GDM1 (cell line): Measurements from ENCODE around the gene PDZRN4.
"Not testable (repeated sequence)": the region's sequence is repeated elsewhere in the genome, so short reads cannot be mapped to it uniquely, and the experiment has no call there.

ENCODE experiments used
- DNase-seq: peaks from one replicate; lab custom pipeline; 2025; lab: John Stamatoyannopoulos, UW

PDZRN4 gene

GRCh38 chr12:41514021-41514777, 326.1 kb downstream of the PDZRN4 start:
- no peak for DNase-seq

GRCh38 chr12:41514907-41515306, 326.8 kb downstream of the PDZRN4 start:
- DNase-seq, result no peak

DNA sequence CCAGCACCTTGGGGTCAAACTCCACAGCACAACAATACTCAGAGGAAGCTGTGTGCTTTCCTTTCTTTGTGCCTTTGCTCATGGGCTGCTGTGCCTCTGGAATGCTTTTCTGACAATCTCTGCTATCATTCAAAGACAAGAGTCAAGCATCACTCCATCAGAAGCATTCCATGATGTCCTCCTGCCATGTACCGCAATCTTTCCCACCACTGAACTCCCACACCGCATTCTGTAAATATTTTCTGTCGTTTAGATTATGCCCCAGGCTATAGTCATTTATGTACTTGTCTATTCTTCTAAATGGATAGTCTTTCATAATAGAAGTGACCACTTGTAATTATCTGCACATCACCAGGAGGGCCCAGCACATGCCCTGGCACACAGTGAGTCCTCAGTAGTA, 327.8 kb downstream of the PDZRN4 start:
- DNase-seq, result no peak

GRCh38 chr12:41520869-41521268, 332.7 kb downstream of the PDZRN4 start:
- DNase-seq, result no peak

- no peak for DNase-seq
Observed at GRCh38 chr12:41521872-41522379, 333.8 kb downstream of the PDZRN4 start.

- no peak for DNase-seq
Observed at GRCh38 chr12:41527062-41527461, 338.9 kb downstream of the PDZRN4 start.

DNA sequence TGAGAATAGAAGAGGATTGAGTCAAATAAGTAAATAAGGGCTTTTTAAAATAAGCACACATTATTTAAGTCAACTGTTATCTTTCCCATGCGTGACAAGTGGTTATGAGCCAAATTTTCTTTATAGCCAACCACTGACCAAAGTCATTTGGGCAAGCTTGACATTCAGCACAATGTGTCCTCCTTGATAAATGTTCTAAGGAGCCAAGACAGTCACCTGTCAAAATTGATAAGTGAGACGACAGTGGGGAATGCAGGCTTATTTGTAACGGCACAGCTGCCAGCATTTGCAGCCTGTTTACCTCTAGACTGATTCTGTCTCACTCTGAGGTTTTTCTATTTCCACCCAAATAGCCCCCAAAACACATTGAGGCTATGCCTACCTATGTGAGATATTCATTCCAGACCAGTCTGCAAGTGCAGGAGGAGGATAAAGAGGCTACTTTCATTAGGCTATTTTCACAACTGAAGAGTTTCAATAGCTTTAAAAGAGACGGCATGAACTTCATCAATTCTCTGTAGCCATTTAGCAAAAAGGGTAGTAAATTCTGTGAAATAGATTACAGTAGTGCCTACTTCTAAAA, 339.5 kb downstream of the PDZRN4 start:
- DNase-seq, result no peak

DNA sequence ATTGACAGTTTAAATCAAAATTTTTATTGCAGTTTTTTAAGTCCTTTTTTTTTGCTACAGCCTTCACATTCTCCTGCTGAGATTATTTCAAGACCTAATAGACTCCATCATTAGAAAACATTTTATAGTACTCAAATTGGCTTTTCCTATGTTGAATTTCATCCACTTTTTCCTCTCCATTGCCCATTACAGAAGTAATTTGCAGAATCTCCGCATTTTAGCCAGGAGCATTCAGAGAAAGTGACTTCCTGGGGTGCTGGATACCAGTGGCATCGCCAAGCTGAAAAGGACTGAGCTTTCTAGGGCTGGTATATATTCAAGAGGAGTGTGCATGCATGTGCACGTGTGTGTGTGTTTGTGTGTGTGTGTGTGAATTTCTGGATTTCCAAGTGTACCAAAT, 340.8 kb downstream of the PDZRN4 start:
- no peak for DNase-seq

DNA sequence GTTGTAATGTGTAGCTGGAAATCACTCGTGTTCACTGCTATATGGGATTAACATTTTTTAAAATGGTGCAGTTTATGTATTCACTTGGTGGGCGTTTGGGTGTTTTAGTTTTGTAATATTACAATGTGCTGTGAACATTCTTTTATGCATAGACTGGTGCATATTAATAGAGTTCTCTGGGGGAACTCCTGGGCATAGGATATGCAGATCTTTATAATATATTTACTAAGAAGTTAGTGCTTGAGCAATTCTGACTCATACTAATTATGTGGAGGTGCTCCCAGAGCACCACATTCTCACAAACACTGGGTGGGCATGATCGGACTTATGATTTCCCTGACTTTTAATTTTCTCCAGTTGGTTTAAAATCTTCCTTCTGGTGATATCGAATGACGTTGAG, 342.3 kb downstream of the PDZRN4 start:
- no peak for DNase-seq

DNA sequence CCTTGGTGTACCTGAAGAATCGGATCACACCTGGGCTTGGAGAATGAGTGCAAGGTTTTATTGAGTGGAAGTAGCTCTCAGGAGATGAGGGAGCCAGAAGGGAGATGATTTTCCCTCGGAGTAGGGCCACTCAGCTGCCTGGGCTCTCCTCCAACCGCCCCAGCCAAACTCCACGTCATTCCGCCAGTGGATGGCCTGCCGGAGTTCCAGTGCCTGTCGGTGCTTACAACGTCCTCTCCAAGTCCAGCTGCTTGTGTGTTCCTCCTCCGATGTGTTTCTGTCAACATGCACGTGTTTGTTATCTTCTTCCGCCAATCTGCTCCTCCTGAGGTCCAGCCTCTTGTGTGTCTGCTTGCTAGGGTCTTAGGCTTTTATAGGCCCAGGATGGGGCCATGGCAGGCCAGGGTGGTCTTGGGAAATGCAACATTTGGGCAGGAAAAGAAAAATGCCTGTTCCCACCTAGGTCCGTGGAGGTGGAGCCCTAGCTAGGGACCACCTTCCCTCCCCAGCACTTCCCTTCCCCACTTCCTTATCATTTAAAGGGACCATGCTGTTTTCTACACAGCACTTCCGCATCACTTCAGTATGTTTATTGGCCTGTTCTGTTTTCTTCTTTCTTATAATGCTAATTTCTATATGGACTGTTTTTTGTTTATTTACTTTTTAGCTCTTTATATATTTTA, 343.2 kb downstream of the PDZRN4 start:
- no peak for DNase-seq

GRCh38 chr12:41532072-41532471, 344.0 kb downstream of the PDZRN4 start:
- DNase-seq, result no peak

GRCh38 chr12:41536813-41537490, 348.8 kb downstream of the PDZRN4 start:
- no peak for DNase-seq

DNA sequence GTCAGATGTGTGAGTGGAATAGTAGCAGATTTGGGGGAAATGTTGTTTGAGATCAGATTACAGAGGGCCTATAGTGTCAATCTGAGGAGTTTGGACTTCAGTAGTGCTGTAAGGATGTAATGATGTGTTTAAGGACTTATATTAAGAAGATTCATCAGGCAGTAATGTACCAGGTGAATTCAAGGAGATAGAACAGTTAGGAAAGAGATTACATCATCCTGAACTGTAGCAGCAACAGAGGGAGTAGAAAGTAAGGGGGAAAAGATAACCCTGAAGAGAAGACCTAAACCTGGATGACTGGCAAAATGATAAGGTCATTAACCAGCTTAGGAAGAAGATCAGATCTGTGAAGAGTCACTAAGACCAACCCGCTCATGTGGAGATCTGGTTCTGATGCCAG, 349.4 kb downstream of the PDZRN4 start:
- no peak for DNase-seq

GRCh38 chr12:41545761-41546160, 357.6 kb downstream of the PDZRN4 start:
- no peak for DNase-seq

GRCh38 chr12:41547071-41547470, 359.0 kb downstream of the PDZRN4 start:
- not testable (repeated sequence) for DNase-seq

GRCh38 chr12:41548926-41549325, 360.8 kb downstream of the PDZRN4 start:
- DNase-seq, result no peak

DNA sequence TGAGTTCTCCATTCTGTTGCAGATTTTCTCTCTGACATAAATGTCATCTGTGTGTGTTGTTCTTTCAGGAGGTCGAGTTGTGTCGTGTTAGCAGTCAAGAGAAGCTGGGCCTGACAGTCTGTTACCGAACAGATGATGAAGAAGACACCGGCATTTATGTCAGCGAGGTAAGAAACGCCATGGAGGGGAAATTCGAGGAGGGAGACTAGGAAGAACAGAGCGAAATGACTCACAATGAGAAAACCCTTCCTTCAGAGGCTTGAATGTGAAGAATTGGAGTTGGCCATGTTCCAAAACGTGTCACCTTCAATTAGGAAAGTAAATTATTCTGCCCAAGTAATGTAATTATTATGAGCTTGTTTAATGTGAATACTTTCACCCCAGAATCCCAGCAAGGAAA, 364.5 kb downstream of the PDZRN4 start:
- DNase-seq, result no peak

DNA sequence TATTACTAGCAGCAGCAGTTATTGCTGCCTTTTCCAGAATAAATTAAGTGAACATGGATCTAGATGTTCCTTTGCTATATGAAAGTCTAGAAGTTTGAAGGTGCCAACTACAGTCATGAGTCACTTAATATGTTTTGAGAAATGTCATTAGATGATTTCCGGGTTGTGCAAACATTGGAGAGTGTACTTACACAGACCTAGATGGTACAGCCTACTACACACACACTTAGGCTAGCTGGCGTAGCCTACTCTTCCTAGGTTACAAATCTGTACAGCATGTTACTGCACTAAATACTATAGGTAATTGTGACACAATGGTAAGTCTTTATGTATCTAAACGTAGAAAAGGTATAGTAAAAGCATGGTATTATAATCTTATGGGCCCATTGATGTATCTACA, 368.1 kb downstream of the PDZRN4 start:
- no peak for DNase-seq

DNA sequence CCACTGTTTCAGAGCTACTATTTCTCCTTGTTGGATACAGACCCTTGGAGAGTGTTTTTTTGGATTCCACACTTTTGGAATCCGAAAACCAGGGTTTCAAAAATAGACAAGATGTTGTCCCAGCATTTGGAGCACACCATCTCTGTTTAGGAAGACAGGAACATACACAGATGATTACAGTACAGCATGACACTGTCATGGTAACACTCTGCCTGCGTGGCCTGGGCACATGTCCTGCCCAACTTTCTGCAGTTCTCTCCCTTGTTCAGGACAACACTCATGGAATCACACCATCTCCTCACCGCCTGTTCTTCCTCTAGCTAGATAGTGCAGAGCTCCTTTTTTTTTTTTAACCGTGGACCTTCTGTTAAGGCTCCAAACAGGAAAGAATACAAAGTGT, 369.2 kb downstream of the PDZRN4 start:
- DNase-seq, result no peak

DNA sequence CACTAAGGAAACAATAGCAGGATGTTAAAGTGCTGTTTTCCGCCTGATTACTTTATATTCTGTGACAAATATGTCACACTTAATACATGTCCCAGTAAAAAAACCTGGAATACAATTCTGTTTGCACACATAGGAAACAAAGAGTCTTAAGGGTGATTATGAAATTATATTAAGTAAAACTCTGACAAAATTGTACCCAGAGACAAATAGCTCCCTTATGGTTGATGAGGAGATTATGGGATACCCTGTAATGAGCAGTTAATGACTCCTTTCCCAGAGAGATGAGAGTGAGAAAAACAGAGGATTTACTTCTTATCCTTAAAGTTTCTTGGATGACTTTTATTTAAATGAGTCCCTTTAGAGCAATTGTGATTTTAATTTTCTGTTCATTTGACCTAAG, 370.6 kb downstream of the PDZRN4 start:
- DNase-seq, result no peak

DNA sequence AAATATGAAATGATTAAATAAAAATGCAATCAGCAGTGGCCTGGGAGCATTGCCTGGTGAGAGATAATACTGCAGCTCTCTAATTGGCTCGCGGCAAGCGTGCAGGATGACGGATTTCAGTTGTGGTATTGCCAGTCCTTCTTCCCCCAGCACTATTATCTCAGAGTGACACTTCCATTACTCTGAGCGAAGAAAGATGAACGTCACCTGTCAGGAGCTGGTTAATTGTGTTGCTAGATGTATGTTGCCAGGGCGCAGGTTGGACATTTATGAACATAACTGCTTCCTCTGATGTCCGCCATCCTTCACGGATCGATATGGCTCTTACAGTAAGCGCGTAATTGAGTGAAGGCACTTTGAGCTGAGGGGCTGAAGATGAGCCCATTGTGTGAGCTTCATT, 374.9 kb downstream of the PDZRN4 start:
- DNase-seq, result no peak

DNA sequence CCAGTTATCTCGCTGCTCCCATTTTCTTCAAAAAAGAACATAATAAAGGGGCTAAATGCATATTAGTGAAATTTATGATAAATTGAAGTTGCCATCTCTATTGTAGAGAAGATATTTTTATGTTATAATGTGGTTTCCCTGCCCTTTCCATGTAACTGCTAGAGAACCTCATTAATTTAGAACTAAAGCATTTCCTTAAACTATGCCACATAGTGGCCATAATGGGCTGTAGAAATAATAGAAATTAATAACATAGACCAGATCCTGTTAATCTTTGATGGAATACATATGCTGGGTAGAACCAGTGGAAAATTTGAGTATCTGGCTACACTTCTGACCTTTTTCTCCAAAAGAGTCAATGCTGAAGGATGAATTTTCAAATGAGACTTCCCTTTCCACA, 376.7 kb downstream of the PDZRN4 start:
- DNase-seq, result no peak

- DNase-seq, result no peak
Observed at GRCh38 chr12:41566703-41567102, 378.6 kb downstream of the PDZRN4 start.
